Measurements from ENCODE around the gene PROX1. TPM values are rescaled to one million over a fixed set of nuclear protein-coding genes. Genes with fewer than 3 reads are reported as not detected.

Gene PROX1
- total and polyA plus RNA-seq, 2 of the 4 experiments (the other 2 are of a cell fraction), result under 0.01 to 0.02 TPM

GRCh38 chr1:213969958-213970555 is 17.7 kb upstream of the PROX1 start:
- ATAC-seq (ENCODE audit: low read depth) (no peak), DNase-seq (no peak)
- Histone ChIP-seq H4K8ac (ENCODE audit: low read depth in 2 of 2, low read length in 2 of 2) (no peak overlapping the region), H3K27ac (ENCODE audit: insufficient read depth, low read length) (no peak overlapping the region), H3K4ac (ENCODE audit: low read depth, low read length) (no peak overlapping the region), H3K18ac (ENCODE audit: low read depth, low read length) (no peak overlapping the region), H4K20me1 (ENCODE audit: insufficient read depth, low read length) (no peaks in the 10 kb centered on the region), H2AK5ac (ENCODE audit: low read depth, low read length) (no peak overlapping the region), H3K4me2 (ENCODE audit: low read depth, low read length) (no peak overlapping the region), H3K9me1 (ENCODE audit: insufficient read depth, low read length) (no peaks in the 10 kb centered on the region), H2BK20ac (ENCODE audit: low read depth, low read length) (no peak overlapping the region), H3K56ac (ENCODE audit: extremely low read depth, insufficient read depth, low read length) (no peak overlapping the region), H4K5ac (ENCODE audit: low read depth, low read length) (no peak overlapping the region), H3K23ac (ENCODE audit: low read depth, low read length) (no peak overlapping the region), H3K9me3 (ENCODE audit: control insufficient read depth, insufficient read depth, low read length) (no peaks in the 10 kb centered on the region), H2AFZ (replicated peaks; ENCODE audit: low read length, poor library complexity) (no peak overlapping the region), H3K4me1 (ENCODE audit: control insufficient read depth, insufficient read depth, low read length) (no peaks in the 10 kb centered on the region), H3K4me3 (ENCODE audit: insufficient read depth, low read depth, low read length) (no peak overlapping the region), H2BK120ac (ENCODE audit: low read depth, low read length) (no peak overlapping the region), H3K36me3 (ENCODE audit: control insufficient read depth, insufficient read depth, low read length) (no peaks in the 10 kb centered on the region), H3K9ac (ENCODE audit: low read depth, low read length) (no peak overlapping the region), H3K79me1 (ENCODE audit: low read depth in 1 of 2, low read length in 2 of 2) (no peaks in the 10 kb centered on the region), H2BK15ac (ENCODE audit: low read depth, low read length) (no peak overlapping the region), H4K91ac (ENCODE audit: insufficient read depth, low read depth, low read length) (no peak overlapping the region), H2BK5ac (ENCODE audit: low read depth, low read length, poor library complexity, severe bottlenecking) (no peak overlapping the region), H3K14ac (replicated peaks; ENCODE audit: low read depth, low read length) (no peak overlapping the region), H2AK9ac (replicated peaks; ENCODE audit: low read depth, low read length, poor library complexity) (no peak overlapping the region), H3K27me3 (ENCODE audit: control insufficient read depth, insufficient read depth, low read length) (no peaks in the 10 kb centered on the region)
- TF ChIP-seq NFE2L2 (IDR thresholded peaks at IDR 0.05; ENCODE audit: low read depth, low read length) (no peak), CHD1 (IDR thresholded peaks at IDR 0.05; ENCODE audit: low read depth, low read length) (no peak), RFX5 (IDR thresholded peaks at IDR 0.05; ENCODE audit: low read depth, low read length) (no peak), ELK1 (IDR thresholded peaks at IDR 0.05; ENCODE audit: borderline replicate concordance, low read depth, low read length) (no peak), MXI1 (IDR thresholded peaks at IDR 0.05; ENCODE audit: borderline replicate concordance, low read depth, low read length) (no peak), MAFK (IDR thresholded peaks at IDR 0.05; ENCODE audit: low read depth, low read length) (no peak), MAZ (IDR thresholded peaks at IDR 0.05; ENCODE audit: borderline replicate concordance, low read depth, low read length) (no peak), SMC3 (IDR thresholded peaks at IDR 0.05; ENCODE audit: low read depth, low read length) (no peak), RCOR1 (IDR thresholded peaks at IDR 0.05; ENCODE audit: insufficient replicate concordance, low read length) (no peak), BHLHE40 (IDR thresholded peaks at IDR 0.05; ENCODE audit: low read depth, low read length) (no peak), POLR2A (IDR thresholded peaks at IDR 0.05; ENCODE audit: low read depth, low read length) (no peak), FOS (IDR thresholded peaks at IDR 0.05; ENCODE audit: low read depth, low read length) (no peak), RAD21 (IDR thresholded peaks at IDR 0.05; ENCODE audit: low read length) (no peak)
- TF ChIP-seq, protein P1, sequence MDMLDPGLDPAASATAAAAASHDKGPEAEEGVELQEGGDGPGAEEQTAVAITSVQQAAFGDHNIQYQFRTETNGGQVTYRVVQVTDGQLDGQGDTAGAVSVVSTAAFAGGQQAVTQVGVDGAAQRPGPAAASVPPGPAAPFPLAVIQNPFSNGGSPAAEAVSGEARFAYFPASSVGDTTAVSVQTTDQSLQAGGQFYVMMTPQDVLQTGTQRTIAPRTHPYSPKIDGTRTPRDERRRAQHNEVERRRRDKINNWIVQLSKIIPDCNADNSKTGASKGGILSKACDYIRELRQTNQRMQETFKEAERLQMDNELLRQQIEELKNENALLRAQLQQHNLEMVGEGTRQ (IDR thresholded peaks at IDR 0.05; ENCODE audit: low read depth, low read length), result no peak
- TF ChIP-seq, protein P2, sequence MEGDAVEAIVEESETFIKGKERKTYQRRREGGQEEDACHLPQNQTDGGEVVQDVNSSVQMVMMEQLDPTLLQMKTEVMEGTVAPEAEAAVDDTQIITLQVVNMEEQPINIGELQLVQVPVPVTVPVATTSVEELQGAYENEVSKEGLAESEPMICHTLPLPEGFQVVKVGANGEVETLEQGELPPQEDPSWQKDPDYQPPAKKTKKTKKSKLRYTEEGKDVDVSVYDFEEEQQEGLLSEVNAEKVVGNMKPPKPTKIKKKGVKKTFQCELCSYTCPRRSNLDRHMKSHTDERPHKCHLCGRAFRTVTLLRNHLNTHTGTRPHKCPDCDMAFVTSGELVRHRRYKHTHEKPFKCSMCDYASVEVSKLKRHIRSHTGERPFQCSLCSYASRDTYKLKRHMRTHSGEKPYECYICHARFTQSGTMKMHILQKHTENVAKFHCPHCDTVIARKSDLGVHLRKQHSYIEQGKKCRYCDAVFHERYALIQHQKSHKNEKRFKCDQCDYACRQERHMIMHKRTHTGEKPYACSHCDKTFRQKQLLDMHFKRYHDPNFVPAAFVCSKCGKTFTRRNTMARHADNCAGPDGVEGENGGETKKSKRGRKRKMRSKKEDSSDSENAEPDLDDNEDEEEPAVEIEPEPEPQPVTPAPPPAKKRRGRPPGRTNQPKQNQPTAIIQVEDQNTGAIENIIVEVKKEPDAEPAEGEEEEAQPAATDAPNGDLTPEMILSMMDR (conservative IDR thresholded peaks at IDR 0.05; ENCODE audit: low read depth, low read length), result no peak
- whole genome bisulfite sequencing, 2 experiments (ENCODE audit: extremely low coverage in 2 of 2, insufficient read length in 1 of 2), result no CpG with 5 or more reads among the region's 2 CpGs
- in situ Hi-C loops (cut with MboI; ENCODE audit: low sequenced_read_pairs) (no loop called here), intact Hi-C loops (cut with micrococcal nuclease) (no loop called here), dilution Hi-C loops (cut with HindIII; ENCODE audit: low sequenced_read_pairs, unreplicated experiment) (no loop called here)
- POLR2A ChIA-PET (ENCODE audit: unreplicated experiment), result no interaction called here
- CTCF ChIA-PET, result no interaction called here
- BruUV-seq (replicated peaks), result no TSS peak

Data from IMR-90 (cell line).